SJCRH30 (cell line): Measurements from ENCODE around the gene OSBPL7. TPM values are rescaled to one million over a fixed set of nuclear protein-coding genes. Genes with fewer than 3 reads are reported as not detected.
A peak's percentile ranks its signal among the peaks of the same experiment; 100 is the strongest.

Experiments used
- DNase-seq, 2 experiments: peaks; one replicate each; pipeline ENCODE4 v3.0.0-alpha.2; 2015 to 2020
- H3K27ac ChIP-seq: fragments of 250-450 bp; sonication (Bioruptor Pico); 2 replicates; pipeline ENCODE4 v1.5.1; 2020; ENCODE audit warnings: mild to moderate bottlenecking, moderate library complexity
- H3K27me3 ChIP-seq: fragments of 250-450 bp; sonication (Bioruptor Pico); 2 replicates; pipeline ENCODE4 v1.5.1; 2020; ENCODE audit warnings: mild to moderate bottlenecking, moderate library complexity
- H3K36me3 ChIP-seq: fragments of 250-450 bp; sonication (Bioruptor Pico); 2 replicates; pipeline ENCODE4 v1.5.1; 2020; ENCODE audit warnings: mild to moderate bottlenecking, moderate library complexity
- H3K4me1 ChIP-seq: fragments of 250-450 bp; sonication (Bioruptor Pico); 2 replicates; pipeline ENCODE4 v1.5.1; 2020; ENCODE audit warnings: mild to moderate bottlenecking, moderate library complexity
- H3K4me3 ChIP-seq: fragments of 250-450 bp; sonication (Bioruptor Pico); 2 replicates; pipeline ENCODE4 v1.5.1; 2020; ENCODE audit warnings: mild to moderate bottlenecking, moderate library complexity
- H3K9me3 ChIP-seq: fragments of 250-450 bp; sonication (Bioruptor Pico); replicated peaks from 2 replicates; pipeline ENCODE4 v1.5.1; 2020; ENCODE audit warnings: mild to moderate bottlenecking, moderate library complexity
- total RNA-seq: library from RNA; depleted of rRNA; stranded (reverse); fragments of >200 nt; shearing (Covaris generic); gene quantifications from 2 replicates; pipeline ENCODE4 v1.2.3, GENCODE V29; 2014

OSBPL7 gene
- total RNA-seq, 1 experiment from 2014 or later, result 10.5 TPM

DNA sequence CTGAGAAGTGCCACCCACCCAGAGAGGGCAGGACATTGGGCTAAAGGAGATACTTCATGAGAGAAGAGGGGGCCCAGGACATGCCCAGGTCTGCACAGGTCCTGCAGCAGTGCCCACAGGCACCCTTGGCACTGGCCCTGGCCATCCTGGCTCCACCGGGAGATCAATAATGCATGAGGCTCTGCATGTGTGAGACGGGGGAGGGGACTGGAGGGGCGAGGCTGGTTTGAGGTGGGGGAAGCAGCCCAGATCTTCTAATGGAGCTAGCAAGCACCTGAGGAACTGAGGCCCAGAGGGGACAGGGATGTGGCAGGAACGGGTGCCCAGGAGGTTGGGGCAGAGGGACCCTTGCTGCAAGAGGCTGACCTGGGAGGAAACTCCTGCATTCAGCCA, 567 bp downstream of the OSBPL7 start:
- peaks cover 8% of the 10 kb centered on the region; the same call in 1 of the 2 replicates for H3K4me1 ChIP-seq
- peak overlapping the region; percentile 65 for H3K4me3 ChIP-seq
- H3K27me3 ChIP-seq, result no peaks in the 10 kb centered on the region
- no peak for DNase-seq
- no peaks in the 10 kb centered on the region; the same call in 1 of the 2 replicates for H3K36me3 ChIP-seq
- peak overlapping the region; percentile 64 for H3K27ac ChIP-seq
- no peaks in the 10 kb centered on the region for H3K9me3 ChIP-seq

DNA sequence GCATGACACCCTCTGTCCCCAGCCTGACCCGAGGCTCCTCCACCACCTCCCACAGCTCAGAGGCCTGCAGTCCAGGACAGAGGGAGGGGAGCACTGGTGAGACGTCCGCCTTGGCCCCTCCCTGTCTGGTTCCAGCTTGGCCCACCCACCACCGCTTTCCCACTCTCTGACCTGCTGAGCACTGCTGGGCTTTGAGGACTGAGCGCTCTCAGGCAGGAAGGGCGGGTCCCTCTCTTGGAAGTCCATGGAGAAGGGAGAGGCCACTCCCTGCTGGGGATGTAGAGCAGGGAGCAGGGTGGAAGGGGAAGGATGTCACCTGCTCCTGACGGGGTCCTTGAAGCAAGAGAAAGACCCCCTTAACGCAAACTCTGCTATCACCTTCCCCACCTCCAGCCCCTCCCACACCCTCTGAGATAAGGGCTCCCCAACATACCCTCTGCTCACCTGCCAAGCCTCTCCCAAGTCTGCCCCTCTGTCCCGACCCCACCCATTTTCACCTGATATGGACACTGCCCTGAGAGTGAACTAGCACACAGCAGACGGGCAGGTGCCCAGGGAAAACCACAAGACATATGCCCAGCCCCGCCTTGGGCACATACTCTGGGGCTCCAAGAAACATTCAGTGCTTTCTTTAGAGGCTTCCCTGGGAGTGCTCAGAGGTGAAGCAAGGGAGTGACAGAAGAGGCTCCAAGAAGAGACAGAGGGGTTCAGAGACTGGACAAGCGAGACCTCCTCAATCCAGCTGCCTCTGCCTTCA, 1.4 kb downstream of the OSBPL7 start:
- DNase-seq, result no peak
- Histone ChIP-seq H3K27ac (no peak overlapping the region), H3K36me3 (no peaks in the 10 kb centered on the region; the same call in 1 of the 2 replicates), H3K4me3 (no peak overlapping the region; the same call in 1 of the 2 replicates), H3K9me3 (no peaks in the 10 kb centered on the region), H3K27me3 (no peaks in the 10 kb centered on the region), H3K4me1 (peaks cover 8% of the 10 kb centered on the region; the same call in 1 of the 2 replicates)

DNA sequence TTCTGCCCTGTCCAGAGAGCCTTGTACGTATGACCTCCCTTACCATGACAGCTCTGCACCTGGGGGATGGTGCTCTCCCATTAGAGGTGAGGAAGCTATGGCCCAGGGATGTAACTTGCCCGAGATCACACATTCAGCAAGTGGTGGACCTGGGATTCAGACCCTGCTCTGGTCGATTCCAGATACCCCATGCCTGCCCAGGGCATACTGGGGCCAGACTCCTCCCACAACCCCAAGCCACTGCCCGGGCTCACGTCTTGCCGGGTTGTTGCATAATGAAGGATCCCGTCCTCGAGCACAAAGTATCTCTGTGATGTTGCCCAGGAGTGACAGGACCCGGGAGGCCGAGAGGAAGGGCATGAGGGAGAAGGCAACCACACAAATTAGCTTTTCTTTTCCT, 2.1 kb downstream of the OSBPL7 start:
- Histone ChIP-seq H3K27me3 (no peaks in the 10 kb centered on the region), H3K4me3 (no peak overlapping the region), H3K36me3 (peaks cover 2% of the 10 kb centered on the region), H3K4me1 (peaks cover 8% of the 10 kb centered on the region; the same call in 1 of the 2 replicates), H3K27ac (no peak overlapping the region), H3K9me3 (no peaks in the 10 kb centered on the region)
- no peak for DNase-seq

DNA sequence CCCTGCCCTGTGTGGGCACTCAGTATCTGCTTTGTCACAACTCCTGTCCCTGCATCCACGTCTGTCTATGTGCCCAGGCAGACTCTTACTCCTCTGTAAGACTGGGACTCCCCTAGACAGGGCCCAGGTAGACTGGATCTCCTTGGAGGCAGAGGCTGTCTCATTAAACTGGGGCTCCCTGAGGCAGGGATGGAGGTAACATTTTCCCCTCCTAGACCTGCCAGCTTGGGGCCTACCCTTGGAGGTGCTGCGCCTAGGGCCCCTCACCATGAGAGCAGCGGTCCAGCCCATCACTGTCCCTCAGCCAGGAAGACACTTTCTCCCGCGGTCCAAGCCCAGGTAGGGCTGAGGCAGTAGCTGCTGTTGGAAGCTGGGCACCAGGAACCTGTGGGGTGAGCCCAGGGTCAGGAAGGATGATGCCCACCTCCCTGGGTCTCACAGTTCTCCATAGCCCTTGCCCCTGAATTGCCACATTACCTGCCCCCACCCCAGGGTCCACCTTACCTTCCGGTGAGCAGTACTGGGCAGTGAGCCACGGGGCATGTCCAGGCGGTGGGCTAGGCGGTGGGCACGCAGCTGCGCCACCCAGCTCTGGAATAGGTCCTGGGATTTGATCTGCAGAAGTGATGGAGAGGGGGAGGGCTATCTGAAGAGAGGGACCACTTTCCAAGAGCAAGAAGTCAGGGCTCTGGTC, 3.4 kb downstream of the OSBPL7 start:
- peaks cover 8% of the 10 kb centered on the region; the same call in 1 of the 2 replicates for H3K4me1 ChIP-seq
- no peaks in the 10 kb centered on the region for H3K9me3 ChIP-seq
- H3K27ac ChIP-seq, result no peak overlapping the region
- peaks cover 2% of the 10 kb centered on the region for H3K36me3 ChIP-seq
- no peak overlapping the region for H3K4me3 ChIP-seq
- no peak for DNase-seq
- no peaks in the 10 kb centered on the region for H3K27me3 ChIP-seq

DNA sequence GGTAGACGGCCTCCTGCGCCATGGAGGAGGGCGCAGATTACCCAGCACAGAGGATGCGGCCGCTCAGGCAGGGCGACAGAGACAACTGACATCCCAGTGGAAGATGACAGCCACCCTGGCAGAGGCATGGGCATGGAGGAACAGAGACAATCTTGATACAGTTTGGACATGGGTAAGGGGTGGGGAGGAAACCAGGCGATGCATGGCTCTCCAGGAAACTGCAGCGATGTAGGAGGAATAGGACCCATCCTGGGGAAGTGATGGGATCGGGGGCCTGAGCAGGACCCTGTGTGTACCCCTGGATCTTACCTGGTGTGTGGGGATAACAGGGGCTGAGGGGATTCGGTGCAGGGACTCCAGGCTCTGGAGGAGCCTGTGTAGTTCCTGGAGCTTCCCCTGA, 4.6 kb downstream of the OSBPL7 start:
- Histone ChIP-seq H3K27me3 (no peaks in the 10 kb centered on the region), H3K4me1 (no peaks in the 10 kb centered on the region; the same call in 1 of the 2 replicates), H3K36me3 (peaks cover 2% of the 10 kb centered on the region), H3K4me3 (no peak overlapping the region), H3K9me3 (no peaks in the 10 kb centered on the region), H3K27ac (no peak overlapping the region)
- no peak for DNase-seq

DNA sequence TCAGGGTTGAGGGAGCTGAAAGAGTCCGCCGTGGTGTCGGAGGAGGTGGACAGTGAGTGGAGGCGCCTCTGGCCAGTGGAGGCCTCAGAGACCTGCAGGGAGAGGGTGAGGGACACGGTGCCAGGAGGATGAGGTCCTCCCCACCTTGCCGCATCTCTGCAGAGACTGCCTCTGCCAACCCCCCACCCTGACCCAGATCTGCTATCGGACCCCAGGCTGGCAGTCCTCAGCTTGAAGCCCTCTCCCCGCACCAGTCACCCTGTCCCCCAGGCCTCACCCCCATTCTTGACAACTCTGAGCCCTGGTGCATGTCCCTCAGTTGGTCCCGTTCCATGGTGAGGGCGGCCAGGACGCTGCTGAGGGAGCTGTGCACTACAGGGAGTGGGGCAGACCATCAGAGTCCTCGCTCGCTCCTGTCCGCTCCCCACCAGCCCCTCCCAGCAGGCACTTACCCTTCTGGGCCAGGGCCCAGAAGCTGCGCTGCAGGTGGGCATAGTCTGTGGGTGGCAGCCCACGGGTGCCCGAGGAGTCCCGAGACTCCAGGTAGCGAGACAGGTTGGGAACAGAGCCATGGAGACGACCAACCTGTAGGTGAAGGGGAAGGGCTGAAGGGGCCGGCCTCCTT, 5.4 kb downstream of the OSBPL7 start:
- no peaks in the 10 kb centered on the region for H3K27me3 ChIP-seq
- H3K4me3 ChIP-seq, result no peak overlapping the region
- no peaks in the 10 kb centered on the region for H3K9me3 ChIP-seq
- no peak for DNase-seq
- peaks cover 2% of the 10 kb centered on the region for H3K36me3 ChIP-seq
- no peaks in the 10 kb centered on the region for H3K4me1 ChIP-seq
- H3K27ac ChIP-seq, result no peak overlapping the region

DNA sequence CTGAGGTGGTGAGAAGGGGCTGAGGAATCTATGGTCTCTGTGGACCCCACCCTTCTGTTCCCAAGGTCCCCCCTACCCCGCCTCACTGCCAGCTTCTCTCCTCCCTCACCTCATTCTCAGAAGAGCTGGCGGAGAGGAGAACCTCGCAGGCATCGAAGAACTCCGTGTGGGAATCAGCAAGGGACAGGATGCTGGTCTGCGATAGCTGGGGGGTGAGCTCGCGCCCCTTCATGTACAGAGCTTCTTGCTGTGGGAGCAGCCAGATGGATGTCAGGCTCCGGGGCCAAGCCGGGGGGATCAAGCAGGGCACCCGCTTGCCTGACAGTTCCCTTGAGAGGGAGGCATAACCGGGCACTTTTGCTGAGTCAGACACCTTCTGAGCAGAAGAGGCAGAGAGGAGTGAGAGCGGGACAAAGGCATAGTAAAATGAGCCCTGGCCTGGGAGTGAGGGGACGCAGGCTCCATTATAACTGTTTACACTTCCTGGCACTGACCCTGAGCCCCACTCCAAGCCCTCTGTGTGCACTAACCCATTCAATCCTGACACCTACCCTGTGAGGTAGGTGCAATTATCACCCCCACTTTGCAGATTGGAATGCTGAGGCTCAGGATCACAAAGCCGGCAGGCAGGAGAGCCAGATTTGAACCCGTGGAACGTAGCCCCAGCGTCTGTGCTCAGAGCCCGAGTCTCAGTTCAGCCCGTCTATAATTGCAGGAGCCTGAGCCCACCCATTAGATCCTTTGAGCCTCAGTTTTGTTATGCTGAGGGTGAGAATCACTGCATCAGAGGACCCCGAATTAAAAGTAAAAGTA, 6.3 kb downstream of the OSBPL7 start:
- H3K4me3 ChIP-seq, result no peak overlapping the region
- no peaks in the 10 kb centered on the region for H3K9me3 ChIP-seq
- no peak for DNase-seq
- H3K36me3 ChIP-seq, result peaks cover 6% of the 10 kb centered on the region
- no peaks in the 10 kb centered on the region for H3K27me3 ChIP-seq
- H3K4me1 ChIP-seq, result no peaks in the 10 kb centered on the region
- no peak overlapping the region for H3K27ac ChIP-seq

DNA sequence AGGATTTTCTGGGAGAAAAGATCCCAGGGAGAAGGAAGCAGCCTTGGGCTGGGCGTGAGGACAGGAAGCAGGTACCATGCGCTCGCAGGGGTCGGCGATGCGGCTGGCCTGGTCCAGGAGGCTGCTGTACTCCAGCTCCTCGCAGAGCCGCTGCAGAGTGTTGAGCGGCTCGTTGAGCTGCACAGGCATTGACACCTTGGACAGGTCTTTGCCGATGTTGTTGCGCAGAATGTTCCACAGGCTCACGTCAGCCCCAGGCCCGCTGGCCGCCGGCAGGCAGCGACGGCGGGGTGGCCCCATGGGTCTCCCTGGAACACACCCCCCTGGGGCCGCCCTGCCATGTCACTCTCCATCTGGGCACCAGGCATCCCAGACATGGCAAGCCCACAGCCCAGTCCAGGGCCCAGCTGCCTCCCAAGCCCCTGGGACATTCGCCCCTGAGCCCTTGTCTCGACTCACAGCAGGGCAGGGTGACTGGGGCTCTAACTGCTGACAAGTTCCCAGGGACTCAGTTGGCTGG, 8.0 kb downstream of the OSBPL7 start:
- Histone ChIP-seq H3K4me3 (no peak overlapping the region), H3K27me3 (no peaks in the 10 kb centered on the region), H3K9me3 (no peaks in the 10 kb centered on the region), H3K4me1 (no peaks in the 10 kb centered on the region), H3K27ac (no peak overlapping the region), H3K36me3 (peaks cover 13% of the 10 kb centered on the region)
- no peak for DNase-seq

DNA sequence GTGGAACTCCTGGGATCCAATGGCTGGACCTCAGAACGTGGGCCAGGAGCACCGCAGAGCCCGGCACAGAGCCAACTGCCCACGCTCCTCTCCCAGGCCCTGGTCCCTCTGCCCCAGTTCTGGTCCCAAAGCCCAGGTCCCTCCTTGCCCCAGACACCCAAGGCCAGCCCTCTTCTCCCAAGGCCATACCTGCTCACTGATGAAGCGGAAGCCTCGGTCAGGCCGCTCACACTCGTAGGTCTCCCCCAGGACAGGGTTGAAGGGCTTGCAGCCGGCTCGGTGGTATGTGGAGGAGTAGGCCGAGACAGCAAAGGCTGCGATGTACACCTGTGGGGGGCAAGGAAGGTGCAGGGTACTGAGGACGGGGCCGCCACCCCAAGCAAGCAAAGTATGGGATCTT, 8.5 kb downstream of the OSBPL7 start:
- H3K9me3 ChIP-seq, result no peaks in the 10 kb centered on the region
- H3K27ac ChIP-seq, result no peak overlapping the region
- H3K4me3 ChIP-seq, result no peak overlapping the region
- H3K4me1 ChIP-seq, result no peaks in the 10 kb centered on the region
- peaks cover 13% of the 10 kb centered on the region for H3K36me3 ChIP-seq
- no peak for DNase-seq
- no peaks in the 10 kb centered on the region for H3K27me3 ChIP-seq

DNA sequence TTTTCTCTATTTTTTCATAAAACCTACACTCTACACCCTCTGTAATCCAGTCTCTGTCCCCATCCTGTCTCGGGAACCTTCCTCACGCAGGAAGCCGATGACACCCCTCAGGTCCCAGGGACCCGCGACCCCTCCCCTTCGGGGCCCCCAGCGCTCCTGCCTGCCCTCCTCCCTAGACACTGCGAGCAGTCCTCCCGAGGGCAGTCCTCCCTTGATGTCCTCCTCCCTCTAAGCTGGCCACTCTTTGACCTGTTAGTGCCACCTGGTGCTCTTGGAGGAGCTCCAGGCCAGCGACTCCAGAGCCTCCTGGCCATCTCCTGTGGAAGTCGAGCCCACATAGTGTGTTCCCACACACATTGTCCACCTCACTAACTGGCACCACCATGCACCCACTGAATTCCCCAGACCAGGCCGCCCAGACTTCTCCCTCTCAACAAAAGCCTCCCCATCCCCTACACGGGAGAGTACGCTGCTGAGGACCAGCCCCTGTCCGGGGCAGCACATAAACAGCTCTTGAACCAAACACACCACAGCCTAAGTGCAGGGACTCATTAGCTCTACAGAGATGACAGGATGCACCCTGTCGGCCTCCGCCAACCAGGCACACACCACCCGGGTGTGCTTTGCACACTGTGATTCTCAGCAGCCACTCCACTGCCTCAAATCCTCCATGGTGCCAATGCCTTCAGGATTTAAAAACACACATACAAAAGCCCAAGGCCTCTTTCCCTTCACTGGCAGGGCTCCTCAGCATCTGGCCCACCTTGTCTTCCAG, 9.3 kb downstream of the OSBPL7 start:
- DNase-seq, result no peak
- H3K27ac ChIP-seq, result no peak overlapping the region
- no peak overlapping the region for H3K4me3 ChIP-seq
- no peaks in the 10 kb centered on the region for H3K9me3 ChIP-seq
- H3K36me3 ChIP-seq, result peaks cover 13% of the 10 kb centered on the region
- H3K27me3 ChIP-seq, result no peaks in the 10 kb centered on the region
- H3K4me1 ChIP-seq, result no peaks in the 10 kb centered on the region

DNA sequence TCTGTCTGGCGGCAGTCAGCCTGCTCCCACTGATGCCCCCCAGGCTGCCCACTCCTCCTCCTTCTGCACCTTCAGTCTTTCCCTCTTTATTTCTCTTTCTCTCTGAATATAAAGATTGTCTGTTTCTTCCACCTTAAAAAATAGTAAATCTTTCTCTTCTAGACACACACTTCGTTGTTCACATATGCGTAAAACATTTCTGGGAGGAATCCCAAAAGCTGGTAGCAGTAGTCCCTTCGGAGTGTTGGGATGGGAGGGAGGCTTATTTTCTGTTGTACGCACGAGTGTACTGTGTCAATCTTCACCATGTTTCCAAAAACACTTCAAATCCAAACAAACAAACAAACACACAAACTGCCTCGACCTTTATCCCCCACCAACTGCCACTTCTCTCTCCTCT, 9.9 kb downstream of the OSBPL7 start:
- Histone ChIP-seq H3K36me3 (peaks cover 13% of the 10 kb centered on the region), H3K4me3 (no peak overlapping the region), H3K27ac (no peak overlapping the region), H3K27me3 (no peaks in the 10 kb centered on the region), H3K4me1 (no peaks in the 10 kb centered on the region), H3K9me3 (no peaks in the 10 kb centered on the region)
- DNase-seq, result no peak

DNA sequence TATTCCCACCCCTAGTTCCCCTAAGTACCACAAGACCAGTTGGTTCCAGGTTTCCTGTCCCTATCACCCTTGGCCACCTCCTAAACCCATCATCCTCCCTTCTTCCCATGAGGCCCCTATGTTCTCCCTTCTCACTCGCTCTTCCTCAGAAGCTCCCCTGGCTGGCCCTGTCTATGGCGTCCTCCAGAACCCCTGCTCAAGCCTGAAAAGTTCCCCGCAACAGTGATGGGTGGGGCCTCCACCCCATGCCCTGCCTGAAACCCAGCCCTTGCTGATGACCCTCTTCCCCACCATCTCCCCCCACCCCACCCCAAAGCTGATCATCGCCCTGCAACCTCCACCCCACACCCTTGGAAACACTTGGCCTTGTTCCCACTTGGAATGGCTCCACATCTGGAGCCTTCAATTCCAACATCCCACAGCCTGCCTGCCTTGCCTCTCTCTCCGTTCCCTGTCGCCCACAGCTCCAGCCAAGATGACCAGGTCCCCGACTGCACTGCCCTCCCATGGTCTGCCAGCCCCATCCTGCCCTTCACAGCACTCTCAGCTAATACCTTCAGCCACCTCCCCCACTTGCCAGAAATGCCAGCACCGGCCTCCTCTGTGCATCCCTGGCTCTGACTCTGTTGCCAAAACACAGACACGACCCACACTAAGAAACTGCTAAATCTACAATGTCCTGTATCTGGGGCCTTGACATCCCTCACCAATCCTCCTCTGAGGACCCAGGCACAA, 10.5 kb downstream of the OSBPL7 start:
- Histone ChIP-seq H3K27me3 (no peaks in the 10 kb centered on the region), H3K4me1 (no peaks in the 10 kb centered on the region), H3K36me3 (peaks cover 13% of the 10 kb centered on the region), H3K9me3 (no peaks in the 10 kb centered on the region), H3K4me3 (no peak overlapping the region), H3K27ac (no peak overlapping the region)
- no peak for DNase-seq

DNA sequence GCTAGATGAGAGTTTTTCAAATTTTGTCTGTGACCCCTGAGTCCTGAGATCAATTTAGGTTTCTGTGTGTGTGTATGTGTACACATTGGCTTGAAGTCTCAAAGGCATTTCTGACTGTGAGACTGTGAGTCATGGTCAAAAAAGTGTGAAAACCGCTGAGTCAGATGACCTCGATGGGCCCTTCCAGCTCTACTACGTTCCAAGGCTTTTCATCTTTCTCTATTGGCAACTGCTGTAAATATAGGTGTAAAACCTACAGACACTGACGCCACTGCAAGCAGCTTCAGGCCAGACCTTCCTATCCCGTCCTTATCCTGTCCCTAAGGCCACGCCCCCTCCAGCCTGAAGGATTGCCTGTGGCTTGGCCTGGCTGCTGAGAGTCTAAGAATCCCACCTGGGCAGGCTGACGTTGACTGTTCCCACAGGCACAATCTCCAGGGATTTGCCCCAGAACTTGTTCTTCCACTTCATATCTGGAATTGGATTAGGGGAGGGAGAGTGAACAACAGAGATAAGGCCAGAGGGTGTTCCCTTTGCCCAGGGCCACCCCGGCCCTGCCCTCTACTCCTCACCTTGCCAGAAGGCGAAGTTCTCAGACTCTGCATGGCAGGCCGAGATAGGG, 11.3 kb downstream of the OSBPL7 start:
- no peaks in the 10 kb centered on the region for H3K9me3 ChIP-seq
- H3K27me3 ChIP-seq, result no peaks in the 10 kb centered on the region
- no peak overlapping the region for H3K27ac ChIP-seq
- H3K36me3 ChIP-seq, result peaks cover 13% of the 10 kb centered on the region
- no peak overlapping the region for H3K4me3 ChIP-seq
- H3K4me1 ChIP-seq, result no peaks in the 10 kb centered on the region
- no peak for DNase-seq
